ENCODE data around the gene ZFAND3.
"Not testable (repeated sequence)": the region's sequence is repeated elsewhere in the genome, so short reads cannot be mapped to it uniquely, and the experiment has no call there.

DNA sequence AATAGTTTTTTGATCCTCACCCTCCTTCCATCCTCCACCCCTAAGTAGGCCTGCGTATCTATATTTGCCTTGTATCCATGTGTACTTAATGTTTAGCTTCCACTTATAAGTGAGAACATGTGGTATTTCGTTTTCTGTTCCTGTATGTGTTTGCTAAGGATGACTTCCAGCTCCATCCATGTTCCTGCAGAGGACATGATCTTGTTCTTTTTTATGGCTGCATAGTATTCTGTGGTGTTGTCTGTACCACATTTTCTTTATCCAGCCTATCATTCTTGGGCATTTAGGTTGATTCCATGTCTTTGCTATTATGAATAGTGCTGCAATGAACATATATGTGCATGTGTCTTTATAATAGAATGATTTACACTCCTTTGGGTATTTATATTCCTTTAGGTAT is 129.1 kb downstream of the ZFAND3 start:
- TF ChIP-seq, protein P1, sequence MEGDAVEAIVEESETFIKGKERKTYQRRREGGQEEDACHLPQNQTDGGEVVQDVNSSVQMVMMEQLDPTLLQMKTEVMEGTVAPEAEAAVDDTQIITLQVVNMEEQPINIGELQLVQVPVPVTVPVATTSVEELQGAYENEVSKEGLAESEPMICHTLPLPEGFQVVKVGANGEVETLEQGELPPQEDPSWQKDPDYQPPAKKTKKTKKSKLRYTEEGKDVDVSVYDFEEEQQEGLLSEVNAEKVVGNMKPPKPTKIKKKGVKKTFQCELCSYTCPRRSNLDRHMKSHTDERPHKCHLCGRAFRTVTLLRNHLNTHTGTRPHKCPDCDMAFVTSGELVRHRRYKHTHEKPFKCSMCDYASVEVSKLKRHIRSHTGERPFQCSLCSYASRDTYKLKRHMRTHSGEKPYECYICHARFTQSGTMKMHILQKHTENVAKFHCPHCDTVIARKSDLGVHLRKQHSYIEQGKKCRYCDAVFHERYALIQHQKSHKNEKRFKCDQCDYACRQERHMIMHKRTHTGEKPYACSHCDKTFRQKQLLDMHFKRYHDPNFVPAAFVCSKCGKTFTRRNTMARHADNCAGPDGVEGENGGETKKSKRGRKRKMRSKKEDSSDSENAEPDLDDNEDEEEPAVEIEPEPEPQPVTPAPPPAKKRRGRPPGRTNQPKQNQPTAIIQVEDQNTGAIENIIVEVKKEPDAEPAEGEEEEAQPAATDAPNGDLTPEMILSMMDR (IDR thresholded peaks at IDR 0.05), result not testable (repeated sequence)
- TF ChIP-seq POLR2A (IDR thresholded peaks at IDR 0.05), result not testable (repeated sequence)

Data from testis (tissue), 2 donors.